Fibroblast of lung (primary cell): Measurements from ENCODE around the gene KCND2. TPM values are rescaled to one million over a fixed set of nuclear protein-coding genes. Genes with fewer than 3 reads are reported as not detected.
"Not testable (repeated sequence)": the region's sequence is repeated elsewhere in the genome, so short reads cannot be mapped to it uniquely, and the experiment has no call there.

Experiments used
- DNase-seq, 2 donors: peaks; one replicate each; pipeline versions ENCODE4 v3.0.0 to v3.0.0-alpha.2; 2010; ENCODE audit warnings: low read depth in 2 of 2
- H2AFZ ChIP-seq: 2 replicates; pipeline ENCODE4 v1.5.1; 2012; ENCODE audit warnings: low read length, control low read depth, inconsistent platforms
- H3K27ac ChIP-seq: 2 replicates; pipeline ENCODE4 v1.5.1; 2011; ENCODE audit warnings: low read length, control low read depth; ENCODE audit not compliant: insufficient read depth
- H3K27me3 ChIP-seq: 2 replicates; pipeline ENCODE4 v1.5.1; 2011; ENCODE audit warnings: mild to moderate bottlenecking, low read length; ENCODE audit not compliant: control insufficient read depth, insufficient read depth
- H3K36me3 ChIP-seq: 2 replicates; pipeline ENCODE4 v1.5.1; 2011; ENCODE audit warnings: low read length; ENCODE audit not compliant: control insufficient read depth, insufficient read depth
- H3K4me1 ChIP-seq: 2 replicates; pipeline ENCODE4 v1.5.1; 2011; ENCODE audit warnings: low read length; ENCODE audit not compliant: control insufficient read depth, insufficient read depth; ENCODE audit errors: extremely low read depth
- H3K4me2 ChIP-seq: 2 replicates; pipeline ENCODE4 v1.5.1; 2011; ENCODE audit warnings: low read length, control low read depth; ENCODE audit not compliant: insufficient read depth; ENCODE audit errors: extremely low read depth
- H3K4me3 ChIP-seq, 4 experiments: fragments of 200-600 bp in 1 of 4; sonication (generic) in 1 of 4; replicated peaks in 1 of 4; 2 replicates each; pipeline ENCODE4 v1.5.1; 2011 to 2016; ENCODE audit warnings: low read length in 4 of 4, low read depth in 3 of 4, mild to moderate bottlenecking in 3 of 4, control low read depth in 2 of 4, inconsistent platforms in 1 of 4, mixed read lengths in 1 of 4; ENCODE audit not compliant: insufficient read depth in 1 of 4; ENCODE audit errors: control extremely low read depth in 1 of 4
- H3K79me2 ChIP-seq: 2 replicates; pipeline ENCODE4 v1.5.1; 2012; ENCODE audit warnings: mild to moderate bottlenecking, low read length, inconsistent platforms; ENCODE audit not compliant: control insufficient read depth, insufficient read depth
- H3K9ac ChIP-seq: 2 replicates; pipeline ENCODE4 v1.5.1; 2011; ENCODE audit warnings: mild to moderate bottlenecking, low read length, control low read depth; ENCODE audit not compliant: insufficient read depth
- H3K9me3 ChIP-seq: 2 replicates; pipeline ENCODE4 v1.5.1; 2012; ENCODE audit warnings: low read depth, low read length; ENCODE audit not compliant: control insufficient read depth, insufficient read depth
- H4K20me1 ChIP-seq: 2 replicates; pipeline ENCODE4 v1.5.1; 2011; ENCODE audit warnings: low read length; ENCODE audit not compliant: control insufficient read depth, insufficient read depth; ENCODE audit errors: extremely low read depth
- EZH2 ChIP-seq: IDR thresholded peaks from 2 replicates; pipeline ENCODE4 v1.5.1; 2012; ENCODE audit warnings: low read length, control low read depth, mild to moderate bottlenecking; ENCODE audit errors: missing control alignments
- polyA plus RNA-seq, 2 donors: library from polyadenylated mRNA; depleted of rRNA in 1 of 2; stranded (reverse) in 1 of 2; unstranded in 1 of 2; fragments of >200 nt; gene quantifications; 2 replicates each; pipeline ENCODE4 v1.2.1, GENCODE V29; 2011 to 2012; ENCODE audit warnings: missing spikeins in 1 of 2
- total RNA-seq: library from RNA; depleted of rRNA; stranded (reverse); fragments of >200 nt; gene quantifications from 2 replicates; pipeline ENCODE4 v1.2.1, GENCODE V29; 2014
- TF ChIP-seq, protein P1 (sequence below), 2 donors: IDR thresholded peaks in 1 of 2; conservative IDR thresholded peaks in 1 of 2; 1 replicate in 1 of 2; 2 replicates in 1 of 2; pipeline ENCODE4 v1.5.1; 2011 to 2012; ENCODE audit warnings: low read length in 2 of 2, control low read depth in 1 of 2, inconsistent platforms in 1 of 2, low read depth in 1 of 2, mild to moderate bottlenecking in 1 of 2

The KCND2 gene
- total and polyA plus RNA-seq, 2 donors (not counting 1 experiment from before 2014, with no cell fraction given): 2.1 to 6.1 TPM

DNA sequence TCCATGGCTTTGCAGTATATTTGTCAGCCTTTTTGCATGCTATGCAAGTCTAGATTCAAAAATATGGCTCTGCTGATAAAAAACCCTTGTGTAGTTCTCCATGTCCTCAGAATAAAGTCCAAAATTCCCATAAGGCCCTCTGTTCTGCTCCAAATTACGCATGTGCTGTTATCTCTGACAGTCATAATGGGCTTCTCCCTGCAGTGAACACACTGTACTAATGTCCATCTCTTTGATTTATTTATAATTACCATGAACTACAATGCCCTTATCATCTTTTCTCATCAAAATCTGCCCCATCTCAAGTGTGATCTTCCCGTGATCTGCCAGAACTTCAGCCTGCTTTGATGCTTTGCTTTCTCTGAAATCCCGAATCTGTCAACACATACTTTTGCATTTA lies 497.2 kb downstream of the KCND2 start:
- H3K4me3 ChIP-seq: no peak overlapping the region
- no peak overlapping the region for H2AFZ ChIP-seq
- H3K27me3 ChIP-seq: no peaks in the 10 kb centered on the region
- no peaks in the 10 kb centered on the region for H3K36me3 ChIP-seq
- DNase-seq: no peak
- no peak overlapping the region for H3K4me2 ChIP-seq
- no peak overlapping the region for H3K27ac ChIP-seq
- no peaks in the 10 kb centered on the region for H3K4me1 ChIP-seq
- no peak for TF ChIP-seq EZH2
- TF ChIP-seq, protein P1, sequence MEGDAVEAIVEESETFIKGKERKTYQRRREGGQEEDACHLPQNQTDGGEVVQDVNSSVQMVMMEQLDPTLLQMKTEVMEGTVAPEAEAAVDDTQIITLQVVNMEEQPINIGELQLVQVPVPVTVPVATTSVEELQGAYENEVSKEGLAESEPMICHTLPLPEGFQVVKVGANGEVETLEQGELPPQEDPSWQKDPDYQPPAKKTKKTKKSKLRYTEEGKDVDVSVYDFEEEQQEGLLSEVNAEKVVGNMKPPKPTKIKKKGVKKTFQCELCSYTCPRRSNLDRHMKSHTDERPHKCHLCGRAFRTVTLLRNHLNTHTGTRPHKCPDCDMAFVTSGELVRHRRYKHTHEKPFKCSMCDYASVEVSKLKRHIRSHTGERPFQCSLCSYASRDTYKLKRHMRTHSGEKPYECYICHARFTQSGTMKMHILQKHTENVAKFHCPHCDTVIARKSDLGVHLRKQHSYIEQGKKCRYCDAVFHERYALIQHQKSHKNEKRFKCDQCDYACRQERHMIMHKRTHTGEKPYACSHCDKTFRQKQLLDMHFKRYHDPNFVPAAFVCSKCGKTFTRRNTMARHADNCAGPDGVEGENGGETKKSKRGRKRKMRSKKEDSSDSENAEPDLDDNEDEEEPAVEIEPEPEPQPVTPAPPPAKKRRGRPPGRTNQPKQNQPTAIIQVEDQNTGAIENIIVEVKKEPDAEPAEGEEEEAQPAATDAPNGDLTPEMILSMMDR (conservative IDR thresholded peaks at IDR 0.05 in 1 of 2, IDR thresholded peaks at IDR 0.05 in 1 of 2; ENCODE audit: low read depth in 1 of 2, low read length in 2 of 2): no peak
- no peaks in the 10 kb centered on the region for H3K79me2 ChIP-seq
- no peak overlapping the region for H3K9ac ChIP-seq
- no peaks in the 10 kb centered on the region for H4K20me1 ChIP-seq
- no peaks in the 10 kb centered on the region for H3K9me3 ChIP-seq

DNA sequence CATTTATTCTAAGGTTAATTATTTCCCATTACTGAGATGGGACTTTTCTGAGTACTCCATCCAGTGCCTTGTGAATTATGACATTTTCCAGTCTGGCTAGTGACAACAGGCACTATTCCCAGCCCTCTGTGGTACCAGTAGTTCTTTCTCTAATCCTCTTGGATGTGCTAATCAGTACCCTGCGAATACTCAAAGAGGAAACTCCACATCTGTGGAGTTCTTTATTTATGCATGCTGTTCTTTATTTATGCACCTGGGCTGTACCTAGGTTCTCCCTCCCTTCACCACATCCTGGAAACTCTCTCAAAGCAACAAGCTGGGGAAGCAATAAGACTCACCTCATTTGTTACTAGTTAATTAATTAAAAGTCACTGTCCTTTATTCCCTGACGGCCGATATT lies 501.5 kb downstream of the KCND2 start:
- H3K27me3 ChIP-seq: no peaks in the 10 kb centered on the region
- H4K20me1 ChIP-seq: no peaks in the 10 kb centered on the region
- no peak overlapping the region for H3K4me2 ChIP-seq
- H3K4me1 ChIP-seq: no peaks in the 10 kb centered on the region
- H3K9me3 ChIP-seq: no peaks in the 10 kb centered on the region
- no peak for TF ChIP-seq EZH2
- TF ChIP-seq, protein P1 (conservative IDR thresholded peaks at IDR 0.05 in 1 of 2, IDR thresholded peaks at IDR 0.05 in 1 of 2; ENCODE audit: low read depth in 1 of 2, low read length in 2 of 2): no peak
- no peaks in the 10 kb centered on the region for H3K79me2 ChIP-seq
- H3K4me3 ChIP-seq: no peak overlapping the region
- no peak overlapping the region for H3K27ac ChIP-seq
- H3K36me3 ChIP-seq: no peaks in the 10 kb centered on the region
- DNase-seq: no peak
- H3K9ac ChIP-seq: no peak overlapping the region
- H2AFZ ChIP-seq: no peak overlapping the region

DNA sequence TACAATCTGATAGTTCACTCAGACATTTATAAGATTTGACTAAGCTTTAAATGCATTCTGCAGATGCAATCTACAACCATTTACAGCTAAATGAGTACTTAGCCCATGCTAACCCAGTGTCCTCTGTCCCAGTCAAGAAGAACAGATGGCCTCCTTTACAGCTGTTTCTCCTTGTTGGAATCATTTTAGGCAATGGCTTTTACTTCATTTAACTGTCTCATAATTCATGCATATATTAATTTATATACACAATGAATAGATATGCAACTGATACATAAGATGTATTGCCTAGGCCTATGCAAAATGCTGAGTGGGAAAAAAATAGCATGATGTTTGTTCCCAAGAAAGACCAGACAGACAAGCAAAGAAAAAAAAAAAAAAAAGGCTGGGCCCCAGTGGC lies 502.8 kb downstream of the KCND2 start:
- no peaks in the 10 kb centered on the region for H3K27me3 ChIP-seq
- H4K20me1 ChIP-seq: no peaks in the 10 kb centered on the region
- H3K4me3 ChIP-seq: no peak overlapping the region
- H2AFZ ChIP-seq: no peak overlapping the region
- no peak overlapping the region for H3K27ac ChIP-seq
- H3K79me2 ChIP-seq: no peaks in the 10 kb centered on the region
- DNase-seq: no peak
- H3K4me1 ChIP-seq: no peaks in the 10 kb centered on the region
- no peak overlapping the region for H3K4me2 ChIP-seq
- no peaks in the 10 kb centered on the region for H3K36me3 ChIP-seq
- TF ChIP-seq, protein P1 (conservative IDR thresholded peaks at IDR 0.05 in 1 of 2, IDR thresholded peaks at IDR 0.05 in 1 of 2; ENCODE audit: low read depth in 1 of 2, low read length in 2 of 2): no peak
- TF ChIP-seq EZH2: no peak
- H3K9me3 ChIP-seq: no peaks in the 10 kb centered on the region
- H3K9ac ChIP-seq: no peak overlapping the region

DNA sequence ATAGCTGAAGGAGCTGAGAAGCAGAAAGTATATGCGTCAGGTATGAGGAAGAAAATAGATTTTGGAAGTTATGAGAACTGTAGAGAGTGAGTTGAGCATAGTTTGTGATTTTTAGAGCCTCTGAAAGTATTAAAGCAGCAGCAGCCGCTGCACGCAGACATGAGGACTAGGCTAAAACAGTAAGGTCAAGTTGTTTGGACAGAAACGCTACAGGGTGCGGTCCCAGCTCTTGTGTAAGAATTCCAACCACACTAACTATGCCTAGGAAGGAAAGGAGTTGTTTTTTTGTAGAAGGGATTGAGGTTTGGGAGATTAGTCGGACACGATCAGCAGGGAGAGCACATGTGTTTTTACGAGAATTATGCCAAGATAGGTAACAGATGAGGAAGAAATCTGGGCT lies 506.1 kb downstream of the KCND2 start:
- not testable (repeated sequence) for H3K79me2 ChIP-seq, H3K9ac ChIP-seq, H3K36me3 ChIP-seq, H3K27me3 ChIP-seq, H3K4me1 ChIP-seq, DNase-seq, H4K20me1 ChIP-seq, H2AFZ ChIP-seq, H3K4me3 ChIP-seq, H3K9me3 ChIP-seq, H3K4me2 ChIP-seq, H3K27ac ChIP-seq

DNA sequence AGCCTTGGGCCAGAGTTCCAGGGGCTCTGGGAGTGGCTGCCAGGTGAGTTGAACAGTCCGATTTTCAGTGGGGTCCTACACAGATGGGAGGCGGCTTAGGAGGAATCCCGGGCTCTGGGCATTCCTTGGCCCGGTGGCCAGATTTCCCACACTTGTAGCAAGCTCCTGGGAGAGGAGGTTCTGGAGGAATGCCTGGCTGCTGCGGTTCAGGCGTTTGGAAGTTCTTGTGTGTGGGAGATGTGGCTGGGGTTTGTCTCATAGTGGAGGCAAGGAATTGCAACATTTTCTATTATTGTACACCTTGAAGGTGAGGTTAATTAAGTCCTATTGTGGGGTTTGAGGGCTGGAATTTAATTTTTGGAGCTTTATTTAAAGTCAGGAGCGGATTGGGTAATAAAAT lies 507.5 kb downstream of the KCND2 start:
- H3K9ac ChIP-seq, H3K4me2 ChIP-seq, H3K27ac ChIP-seq, H3K79me2 ChIP-seq, H3K36me3 ChIP-seq, H3K27me3 ChIP-seq, H3K4me1 ChIP-seq, H2AFZ ChIP-seq, DNase-seq, H3K9me3 ChIP-seq, H3K4me3 ChIP-seq, H4K20me1 ChIP-seq: not testable (repeated sequence)
